H9 (cell line): ENCODE results near the gene ZIC4. TPM values are rescaled to one million over a fixed set of nuclear protein-coding genes. Genes with fewer than 3 reads are reported as not detected.

Source experiments
- DNase-seq: peaks from one replicate; pipeline ENCODE4 v3.0.0-alpha.2; 2017
- H2AFZ ChIP-seq: one replicate; pipeline ENCODE4 v1.6.1; 2013; ENCODE audit warnings: mild to moderate bottlenecking, low read length, control low read depth, moderate library complexity
- H2AK5ac ChIP-seq: 2 replicates; pipeline ENCODE4 v1.6.1; 2013; ENCODE audit warnings: low read length, control low read depth, mixed read lengths; ENCODE audit not compliant: insufficient read length
- H2BK120ac ChIP-seq: one replicate; pipeline ENCODE4 v1.6.1; 2013; ENCODE audit warnings: low read depth, mild to moderate bottlenecking, low read length, control low read depth, inconsistent platforms; ENCODE audit not compliant: poor library complexity, severe bottlenecking
- H2BK12ac ChIP-seq: 2 replicates; pipeline ENCODE4 v1.6.1; 2013; ENCODE audit warnings: low read length, control low read depth, mixed read lengths, low read depth; ENCODE audit not compliant: insufficient read length
- H2BK15ac ChIP-seq: 2 replicates; pipeline ENCODE4 v1.6.1; 2013; ENCODE audit warnings: low read depth, low read length, control low read depth
- H2BK20ac ChIP-seq: one replicate; pipeline ENCODE4 v1.6.1; 2013; ENCODE audit warnings: low read depth, mild to moderate bottlenecking, low read length, control low read depth, inconsistent platforms; ENCODE audit not compliant: poor library complexity, severe bottlenecking
- H2BK5ac ChIP-seq: 2 replicates; pipeline ENCODE4 v1.6.1; 2013; ENCODE audit warnings: low read length, control low read depth, mixed read lengths; ENCODE audit not compliant: insufficient read length
- H3K14ac ChIP-seq: 2 replicates; pipeline ENCODE4 v1.6.1; 2013; ENCODE audit warnings: low read length, control low read depth; ENCODE audit not compliant: insufficient read depth
- H3K18ac ChIP-seq: 2 replicates; pipeline ENCODE4 v1.6.1; 2013; ENCODE audit warnings: low read depth, mild to moderate bottlenecking, mixed read lengths, low read length, control low read depth; ENCODE audit not compliant: insufficient read length
- H3K23ac ChIP-seq: 2 replicates; pipeline ENCODE4 v1.6.1; 2013; ENCODE audit warnings: low read length, control low read depth, mixed read lengths, low read depth; ENCODE audit not compliant: insufficient read length
- H3K23me2 ChIP-seq: 2 replicates; pipeline ENCODE4 v1.6.1; 2013; ENCODE audit warnings: low read depth, mild to moderate bottlenecking, mixed read lengths, low read length, control low read depth; ENCODE audit not compliant: insufficient read length, poor library complexity, severe bottlenecking
- H3K27ac ChIP-seq: 2 replicates; pipeline ENCODE4 v1.5.1; 2013; ENCODE audit warnings: low read length, control low read depth, mixed read lengths, low read depth; ENCODE audit not compliant: insufficient read length
- H3K27me3 ChIP-seq: 2 replicates; pipeline ENCODE4 v1.6.1; 2013; ENCODE audit warnings: low read length, control low read depth, inconsistent platforms; ENCODE audit not compliant: insufficient read depth
- H3K4ac ChIP-seq: 2 replicates; pipeline ENCODE4 v1.6.1; 2013; ENCODE audit warnings: low read depth, mild to moderate bottlenecking, control low read depth, inconsistent platforms, low read length, moderate library complexity
- H3K4me1 ChIP-seq: 2 replicates; pipeline ENCODE4 v1.6.1; 2013; ENCODE audit warnings: low read length, control low read depth, inconsistent platforms; ENCODE audit not compliant: insufficient read depth
- H3K4me2 ChIP-seq: 2 replicates; pipeline ENCODE4 v1.6.1; 2013; ENCODE audit warnings: low read length, control low read depth, mixed read lengths; ENCODE audit not compliant: insufficient read length, insufficient read depth
- H3K56ac ChIP-seq: 2 replicates; pipeline ENCODE4 v1.6.1; 2013; ENCODE audit warnings: low read depth, mild to moderate bottlenecking, mixed read lengths, low read length, control low read depth; ENCODE audit not compliant: insufficient read length
- H3K79me1 ChIP-seq: 2 replicates; pipeline ENCODE4 v1.6.1; 2013; ENCODE audit warnings: low read depth, mild to moderate bottlenecking, moderate library complexity, low read length, control low read depth, inconsistent platforms; ENCODE audit not compliant: insufficient read depth, poor library complexity, severe bottlenecking
- H3K79me2 ChIP-seq: 2 replicates; pipeline ENCODE4 v1.6.1; 2013; ENCODE audit warnings: low read length, control low read depth, inconsistent platforms; ENCODE audit not compliant: insufficient read depth
- H3K9ac ChIP-seq: 2 replicates; pipeline ENCODE4 v1.6.1; 2013; ENCODE audit warnings: low read length, control low read depth, mixed read lengths; ENCODE audit not compliant: insufficient read length; ENCODE audit errors: extremely low read depth
- H3K9me3 ChIP-seq: one replicate; pipeline ENCODE4 v1.6.1; 2013; ENCODE audit warnings: low read depth, low read length, inconsistent platforms; ENCODE audit not compliant: control insufficient read depth
- H3T11ph ChIP-seq: one replicate; pipeline ENCODE4 v1.6.1; 2013; ENCODE audit warnings: mild to moderate bottlenecking, low read length, control low read depth, inconsistent platforms
- H4K20me1 ChIP-seq: one replicate; pipeline ENCODE4 v1.6.1; 2013; ENCODE audit not compliant: control insufficient read depth, insufficient read length, insufficient read depth
- H4K5ac ChIP-seq: 2 replicates; pipeline ENCODE4 v1.6.1; 2013; ENCODE audit warnings: low read depth, mild to moderate bottlenecking, mixed read lengths, low read length, control low read depth; ENCODE audit not compliant: insufficient read length
- H4K8ac ChIP-seq: replicated peaks from 2 replicates; pipeline ENCODE4 v1.6.1; 2013; ENCODE audit warnings: low read length, control low read depth, mixed read lengths, low read depth; ENCODE audit not compliant: insufficient read length
- H4K91ac ChIP-seq: 2 replicates; pipeline ENCODE4 v1.6.1; 2013; ENCODE audit warnings: low read depth, mild to moderate bottlenecking, moderate library complexity, mixed read lengths, low read length, control low read depth; ENCODE audit not compliant: insufficient read length
- H3K27ac Mint-ChIP-seq, 3 experiments: 2 replicates in 2 of 3; 3 replicates in 1 of 3; pipeline ENCODE4 v1.8.0; 2020 to 2021; ENCODE audit warnings: mixed read lengths in 3 of 3, mild to moderate bottlenecking in 1 of 3, moderate library complexity in 1 of 3
- H3K27me3 Mint-ChIP-seq: 2 replicates; pipeline ENCODE4 v1.8.0; 2021; ENCODE audit warnings: low read depth, mild to moderate bottlenecking, moderate library complexity, mixed read lengths
- H3K36me3 Mint-ChIP-seq, 3 experiments: 2 replicates in 2 of 3; 3 replicates in 1 of 3; pipeline ENCODE4 v1.8.0; 2020 to 2021; ENCODE audit warnings: low read depth in 3 of 3, mixed read lengths in 3 of 3; ENCODE audit not compliant: insufficient read depth in 1 of 3
- H3K4me1 Mint-ChIP-seq, 2 experiments: 2 replicates each; pipeline ENCODE4 v1.8.0; 2020; ENCODE audit warnings: mixed read lengths in 2 of 2
- H3K4me3 Mint-ChIP-seq, 2 experiments: 2 replicates in 1 of 2; 3 replicates in 1 of 2; pipeline ENCODE4 v1.8.0; 2020 to 2021; ENCODE audit warnings: mild to moderate bottlenecking in 2 of 2, mixed read lengths in 2 of 2, moderate library complexity in 1 of 2
- H3K9me3 Mint-ChIP-seq, 2 experiments: 2 replicates in 1 of 2; 3 replicates in 1 of 2; pipeline ENCODE4 v1.8.0; 2020; ENCODE audit warnings: mild to moderate bottlenecking in 2 of 2, mixed read lengths in 2 of 2, moderate library complexity in 1 of 2
- WGBS: extraction: QIAGEN DNeasy Blood & Tissue Kit; methylation state at CpG from one replicate; pipeline ENCODE4 v1.1.7; 2013; ENCODE audit warnings: missing lambda C conversion rate, low lambda C conversion rate, mixed read lengths; ENCODE audit not compliant: insufficient read length; ENCODE audit errors: extremely low coverage; 5-methylcytosine and 5-hydroxymethylcytosine counted together
- total RNA-seq: library from RNA; stranded (reverse); gene quantifications from 2 replicates; pipeline ENCODE4 v1.2.1, GENCODE V29; 2021
- TF ChIP-seq, protein P1 (sequence below): fragments of 200-600 bp; sonication (generic); conservative IDR thresholded peaks from 3 replicates; pipeline ENCODE4 v1.8.0; 2021; ENCODE audit warnings: antibody characterized with exemption, mild to moderate bottlenecking

Gene ZIC4
- total RNA-seq, 1 experiment from 2014 or later: not detected

- Mint-ChIP-seq H3K36me3 (no peaks in the 10 kb centered on the region; a peak in 1 of 7 replicates), H3K27me3 (peaks cover 97% of the 10 kb centered on the region), H3K9me3 (no peaks in the 10 kb centered on the region; a peak in 2 of 5 replicates), H3K4me1 (peaks cover 54 to 72% of the 10 kb centered on the region in 2 experiments), H3K4me3 (peak overlapping the region; percentile 59 to 86), H3K27ac (peak overlapping the region in 2 of 3 experiments; percentile 40 to 95; a peak in 5 of 7 replicates)
- H3K23ac ChIP-seq: no peak overlapping the region
- H3K27me3 ChIP-seq: peaks cover 67% of the 10 kb centered on the region
- peaks cover 9% of the 10 kb centered on the region; the same call in 1 of the 2 replicates for H3K4me1 ChIP-seq
- H2BK15ac ChIP-seq: no peak overlapping the region
- H3K9ac ChIP-seq: no peak overlapping the region
- no peak overlapping the region for H3K56ac ChIP-seq
- H3K9me3 ChIP-seq: no peaks in the 10 kb centered on the region
- no peaks in the 10 kb centered on the region for H3K79me2 ChIP-seq
- no peak overlapping the region for H4K91ac ChIP-seq
- no peak overlapping the region for H4K8ac ChIP-seq
- H2AFZ ChIP-seq: no peak overlapping the region
- no peaks in the 10 kb centered on the region for H4K20me1 ChIP-seq
- H3K23me2 ChIP-seq: peaks cover 7% of the 10 kb centered on the region
- H3K18ac ChIP-seq: no peak overlapping the region
- H3K14ac ChIP-seq: no peak overlapping the region; the same call in 1 of the 2 replicates
- H2AK5ac ChIP-seq: no peak overlapping the region
- H2BK5ac ChIP-seq: no peak overlapping the region
- H3K4me2 ChIP-seq: peak overlapping the region; percentile 57
- no peak overlapping the region for H3T11ph ChIP-seq
- H3K4ac ChIP-seq: no peak overlapping the region
- TF ChIP-seq, protein P1, sequence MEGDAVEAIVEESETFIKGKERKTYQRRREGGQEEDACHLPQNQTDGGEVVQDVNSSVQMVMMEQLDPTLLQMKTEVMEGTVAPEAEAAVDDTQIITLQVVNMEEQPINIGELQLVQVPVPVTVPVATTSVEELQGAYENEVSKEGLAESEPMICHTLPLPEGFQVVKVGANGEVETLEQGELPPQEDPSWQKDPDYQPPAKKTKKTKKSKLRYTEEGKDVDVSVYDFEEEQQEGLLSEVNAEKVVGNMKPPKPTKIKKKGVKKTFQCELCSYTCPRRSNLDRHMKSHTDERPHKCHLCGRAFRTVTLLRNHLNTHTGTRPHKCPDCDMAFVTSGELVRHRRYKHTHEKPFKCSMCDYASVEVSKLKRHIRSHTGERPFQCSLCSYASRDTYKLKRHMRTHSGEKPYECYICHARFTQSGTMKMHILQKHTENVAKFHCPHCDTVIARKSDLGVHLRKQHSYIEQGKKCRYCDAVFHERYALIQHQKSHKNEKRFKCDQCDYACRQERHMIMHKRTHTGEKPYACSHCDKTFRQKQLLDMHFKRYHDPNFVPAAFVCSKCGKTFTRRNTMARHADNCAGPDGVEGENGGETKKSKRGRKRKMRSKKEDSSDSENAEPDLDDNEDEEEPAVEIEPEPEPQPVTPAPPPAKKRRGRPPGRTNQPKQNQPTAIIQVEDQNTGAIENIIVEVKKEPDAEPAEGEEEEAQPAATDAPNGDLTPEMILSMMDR: no peak
- H3K79me1 ChIP-seq: no peaks in the 10 kb centered on the region
- DNase-seq: peak; percentile 90
- no peak overlapping the region for H2BK20ac ChIP-seq
- no CpG with 5 or more reads among the region's 30 CpGs for WGBS
- H4K5ac ChIP-seq: no peak overlapping the region
- H2BK12ac ChIP-seq: no peak overlapping the region
- H3K27ac ChIP-seq: no peak overlapping the region
- no peak overlapping the region for H2BK120ac ChIP-seq
Observed at GRCh38 chr3:147377412-147378367, 28.7 kb downstream of the ZIC4 start.
